IPS DF 4.7 (cell line): ENCODE results near the gene SLC38A9.
"Not testable (repeated sequence)": the region's sequence is repeated elsewhere in the genome, so short reads cannot be mapped to it uniquely, and the experiment has no call there.

Experiments
- DNase-seq: peaks from one replicate; pipeline ENCODE4 v3.0.0-alpha.2; 2013; ENCODE audit warnings: low spot score; ENCODE audit errors: extremely low read depth

The SLC38A9 gene

DNA sequence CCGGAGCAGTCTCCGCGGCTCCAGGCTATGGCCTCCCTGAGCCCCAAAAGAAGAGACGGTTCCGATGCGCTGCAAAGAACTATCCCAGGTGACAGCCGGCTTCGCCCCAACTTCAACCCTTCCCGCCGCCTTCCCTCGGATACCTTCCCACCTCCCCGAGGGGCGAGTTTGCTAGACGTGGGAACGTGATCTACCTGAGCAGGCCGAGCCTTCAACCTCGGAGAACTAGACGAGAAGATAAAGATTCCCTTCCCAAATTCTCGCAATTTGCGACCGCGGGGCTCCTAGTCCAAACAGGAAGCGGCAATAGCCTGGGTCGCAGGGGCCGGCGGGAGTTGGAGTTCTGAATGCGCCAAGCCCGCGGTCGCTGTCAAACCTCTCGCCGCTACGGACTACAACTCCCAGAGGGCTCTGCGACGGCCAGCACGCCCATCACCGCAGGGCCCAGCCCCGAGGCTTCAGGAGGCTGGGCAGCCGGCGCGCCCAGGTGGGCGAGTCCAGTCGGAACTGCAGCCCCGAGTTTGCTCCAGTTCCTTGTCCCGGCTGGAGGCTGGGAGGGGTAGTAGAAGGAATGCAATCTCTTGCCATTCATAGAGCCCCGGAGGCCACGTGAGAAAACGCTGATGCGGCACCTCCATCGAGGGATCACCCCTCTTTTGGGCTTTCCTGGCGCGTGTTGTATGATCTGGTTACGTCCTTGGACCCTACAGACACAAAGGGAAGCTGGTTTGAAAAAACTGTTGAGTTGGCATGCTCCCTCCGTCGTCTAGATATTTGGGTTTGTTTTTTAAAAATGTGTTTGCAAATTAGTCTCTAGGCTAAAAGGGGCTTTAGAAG lies at the start of gene SLC38A9:
Gene SLC38A9, minus strand, starts transcription at position 302 of the 837 bp plus-strand sequence. CDS start 14,366 bp downstream, outside the sequence.
- DNase-seq, result peak; percentile 72

DNA sequence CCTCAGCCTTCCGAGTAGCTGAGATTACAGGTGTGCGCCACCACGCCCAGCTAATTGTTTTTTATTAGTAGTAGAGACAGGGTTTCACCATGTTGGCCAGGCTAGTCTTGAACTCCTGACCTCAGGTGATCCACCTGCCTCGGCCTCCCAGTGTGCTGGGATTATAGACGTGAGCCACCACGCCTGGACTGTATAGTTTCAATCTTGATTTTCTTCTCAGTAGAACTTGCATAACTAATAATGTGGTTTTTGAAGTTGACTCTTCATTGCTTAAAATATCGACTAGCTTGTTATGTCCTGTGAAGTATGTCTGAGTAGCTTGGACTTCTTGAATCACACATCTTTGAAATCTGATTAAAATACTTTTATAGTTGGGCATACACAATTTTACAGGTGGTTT lies 49.6 kb upstream of the SLC38A9 start:
- DNase-seq, result not testable (repeated sequence)

DNA sequence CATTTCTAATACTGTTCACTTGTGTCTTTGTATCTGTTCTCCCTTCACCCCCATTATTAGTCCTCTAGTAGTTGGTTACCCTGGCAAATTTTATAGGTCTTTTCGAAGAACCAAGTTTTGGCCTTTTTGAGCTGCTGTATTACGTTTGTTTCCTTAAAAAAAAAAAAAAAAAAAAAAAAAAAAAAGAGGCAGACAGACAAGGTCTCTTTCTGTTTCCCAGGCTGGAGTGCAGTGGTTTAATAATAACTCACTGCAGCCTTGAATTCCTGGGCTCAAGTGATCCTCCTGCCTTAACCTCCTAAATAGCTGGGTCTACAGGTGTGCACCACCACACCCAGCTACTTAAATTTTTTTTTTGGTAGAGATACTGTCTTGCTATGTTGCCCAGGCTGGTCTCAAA lies 46.6 kb upstream of the SLC38A9 start:
- no peak for DNase-seq

DNA sequence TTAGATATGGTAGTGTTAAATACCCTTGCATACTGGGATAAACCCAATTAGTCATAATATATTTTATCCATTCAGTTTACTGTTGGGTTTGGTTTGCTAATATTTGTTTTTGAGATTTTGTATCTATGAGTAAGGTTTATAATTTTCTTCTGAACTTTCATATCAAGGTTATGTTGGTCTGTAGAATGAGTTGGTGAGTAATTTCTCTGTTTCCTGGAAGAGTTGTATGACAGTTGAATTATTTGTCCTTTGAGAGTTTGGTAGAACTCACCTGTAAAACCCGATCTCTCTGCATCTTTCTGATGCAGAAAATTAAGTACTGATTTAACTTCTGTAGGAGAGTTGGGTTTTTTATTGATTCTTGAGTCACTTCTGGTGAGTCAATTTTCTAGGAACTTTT lies 46.1 kb upstream of the SLC38A9 start:
- DNase-seq, result no peak

GRCh38 chr5:55750499-55750898 lies 38.4 kb upstream of the SLC38A9 start:
- DNase-seq, result no peak

DNA sequence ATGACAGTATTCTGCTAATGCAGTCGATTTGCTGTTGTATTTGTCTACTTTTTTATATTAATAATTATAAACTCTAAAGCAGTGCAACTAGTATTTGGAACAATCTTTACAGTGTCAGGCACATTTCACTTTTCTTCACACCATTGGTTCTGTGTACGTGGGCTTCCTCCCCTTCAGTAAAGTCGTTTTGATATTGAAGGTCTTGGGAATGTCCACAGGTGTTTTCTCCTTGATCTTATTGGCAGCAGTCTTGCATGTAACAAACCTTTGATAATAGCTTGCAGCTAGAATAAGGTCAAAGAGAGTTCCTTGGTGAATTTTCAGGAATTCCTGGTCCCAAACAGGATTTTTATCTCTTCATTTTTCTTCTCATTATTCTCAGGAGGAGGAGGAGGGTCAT lies 37.9 kb upstream of the SLC38A9 start:
- no peak for DNase-seq

DNA sequence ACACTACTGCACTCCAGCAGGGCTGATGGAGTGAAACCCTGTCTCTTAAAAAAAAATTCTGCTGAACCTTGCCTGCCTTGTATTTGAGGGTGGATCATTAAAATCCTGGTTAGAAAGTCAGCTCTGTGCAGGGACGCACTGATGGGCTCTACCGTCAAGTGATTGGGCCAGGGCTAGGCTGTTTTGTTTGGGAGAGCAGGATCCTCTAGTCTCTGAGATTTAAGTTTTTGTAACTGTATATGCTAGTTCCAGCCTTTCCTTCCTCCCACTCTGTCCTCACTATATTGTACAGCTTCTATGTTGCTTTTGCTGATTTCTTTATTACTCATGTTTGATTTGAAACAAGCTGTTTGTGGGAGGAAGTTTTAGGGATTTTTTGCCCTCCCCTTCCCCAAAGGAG lies 37.3 kb upstream of the SLC38A9 start:
- DNase-seq, result no peak

DNA sequence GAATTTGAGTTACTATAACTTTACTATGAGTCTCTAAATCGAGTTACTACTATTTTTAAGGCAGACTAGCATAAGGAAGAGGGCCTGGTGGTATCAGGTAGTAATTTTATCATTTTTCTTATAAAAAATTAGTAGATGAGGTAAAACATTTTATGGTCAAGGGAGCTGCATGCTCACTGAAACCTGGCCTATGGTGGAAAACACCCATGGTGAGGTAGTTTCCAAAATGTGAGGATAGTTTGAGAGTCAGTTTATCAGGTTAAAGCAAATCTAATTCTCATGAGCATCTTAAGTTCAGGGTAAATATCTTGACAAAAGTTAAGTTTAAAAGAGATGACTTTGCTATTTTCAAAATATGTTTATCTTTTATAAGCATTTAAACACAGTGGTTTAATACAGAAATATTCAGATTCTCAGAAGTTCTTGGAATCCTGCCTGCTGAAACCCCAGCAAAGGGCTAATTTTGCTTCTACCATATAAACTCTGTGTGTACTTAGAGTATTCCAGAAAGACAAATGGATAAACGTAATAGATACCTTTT lies 35.7 kb upstream of the SLC38A9 start:
- DNase-seq, result no peak

- no peak for DNase-seq
Observed at GRCh38 chr5:55742778-55743177, 30.7 kb upstream of the SLC38A9 start.

DNA sequence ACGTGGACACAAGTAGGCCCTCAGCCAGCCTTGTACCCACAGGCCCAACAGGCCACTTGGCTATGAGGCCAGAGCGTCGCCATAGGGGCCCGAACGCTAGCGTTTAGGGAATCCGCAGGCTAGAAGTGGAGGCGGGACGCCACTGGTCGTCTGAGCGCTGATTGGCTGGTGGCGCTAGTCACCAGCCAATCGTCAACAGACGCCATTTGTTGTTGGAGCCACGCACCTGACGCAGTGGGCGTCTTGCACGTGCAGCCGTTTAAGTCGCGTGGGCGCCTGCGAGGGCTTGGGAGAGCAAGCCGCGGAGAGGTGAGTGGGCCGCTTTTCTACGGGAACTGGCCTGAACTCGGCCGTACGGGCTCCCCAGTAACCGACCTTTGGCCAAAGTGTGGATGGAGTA lies 25.7 kb upstream of the SLC38A9 start, which contains the start of gene DDX4:
Gene DDX4, plus strand, starts transcription at position 269 of the 400 bp plus-strand sequence. CDS start 903 bp downstream, outside the sequence.
- DNase-seq, result no peak

DNA sequence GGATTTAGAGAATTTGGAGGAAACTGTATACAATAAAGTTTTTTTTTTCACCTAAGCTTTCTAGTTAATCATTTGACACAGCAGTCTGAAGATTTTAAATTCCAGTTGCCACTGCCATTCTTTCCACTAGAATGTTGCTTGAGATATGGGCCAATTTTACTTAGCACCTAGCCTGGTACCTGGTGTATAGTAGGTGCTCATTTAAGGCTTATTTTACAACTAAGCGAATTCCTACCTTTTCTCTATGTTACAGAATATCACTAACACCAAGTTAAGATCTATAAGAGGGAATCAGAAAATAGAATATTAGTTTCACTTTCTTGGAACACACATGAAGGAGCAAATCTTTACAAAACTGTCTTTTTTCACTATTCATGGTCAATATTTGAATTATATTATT lies 22.5 kb upstream of the SLC38A9 start:
- no peak for DNase-seq

DNA sequence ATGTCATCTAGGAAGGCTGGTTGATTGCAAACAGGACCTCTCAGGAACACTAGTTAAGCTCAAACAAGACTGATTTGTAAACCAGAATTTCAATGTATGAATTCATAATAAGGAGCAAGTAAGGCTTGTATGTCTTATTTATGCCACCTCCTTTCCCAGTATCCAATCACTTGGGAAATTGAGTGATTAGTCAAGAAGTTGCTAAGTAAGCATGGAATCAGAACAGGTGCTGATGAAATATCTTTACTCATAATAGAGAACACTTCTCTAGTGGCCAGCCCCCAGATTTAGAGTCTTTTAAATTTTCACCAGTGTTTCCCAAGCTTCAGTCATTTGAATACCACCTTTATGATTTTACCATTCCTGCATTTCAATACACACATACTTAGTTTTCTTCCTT lies 20.5 kb upstream of the SLC38A9 start:
- no peak for DNase-seq

- DNase-seq, result no peak
Observed at GRCh38 chr5:55731848-55732247, 19.7 kb upstream of the SLC38A9 start.

DNA sequence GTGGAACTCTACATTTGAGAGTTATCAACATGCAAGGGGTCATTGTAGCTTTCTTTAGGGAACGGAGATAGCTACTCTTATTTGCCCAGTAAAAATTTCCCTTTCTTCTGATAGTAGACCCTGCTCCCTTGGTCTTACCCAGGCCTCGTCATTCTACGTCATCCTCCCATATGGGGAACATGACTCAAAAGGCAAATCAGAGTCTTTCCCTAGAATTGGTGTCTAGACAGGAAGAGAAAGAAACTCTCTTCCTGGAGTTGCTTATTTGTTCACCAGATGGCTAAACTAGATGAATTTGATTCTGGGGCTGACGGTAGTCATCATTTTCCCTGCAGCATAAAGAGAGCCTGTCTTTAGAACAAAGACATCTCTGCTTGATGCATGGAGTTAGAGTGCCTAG lies 12.2 kb upstream of the SLC38A9 start:
- no peak for DNase-seq

DNA sequence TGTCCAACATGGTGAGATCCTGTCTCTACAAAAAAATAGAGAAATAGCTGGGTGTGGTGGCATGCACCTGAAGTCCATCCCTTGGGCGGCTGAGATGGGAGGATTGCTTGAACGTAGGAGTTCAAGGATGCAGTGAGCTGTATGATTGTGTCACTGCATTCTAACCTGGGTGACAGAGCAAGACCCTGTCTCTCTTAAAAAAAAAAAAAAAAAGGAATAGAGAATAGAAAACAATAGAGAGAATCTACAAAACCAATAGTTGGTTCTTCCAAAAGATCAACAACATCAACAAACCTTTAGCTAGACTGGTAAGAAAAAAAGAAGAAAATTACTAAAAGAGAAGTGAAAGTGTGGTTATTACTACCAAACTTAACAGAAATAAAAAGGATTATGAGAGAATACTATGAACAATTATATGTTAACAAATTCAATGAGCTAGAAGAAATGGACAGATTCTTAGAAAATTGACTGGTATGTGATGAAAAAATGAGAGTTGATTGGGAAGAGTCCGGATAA lies 8.1 kb upstream of the SLC38A9 start:
- no peak for DNase-seq

DNA sequence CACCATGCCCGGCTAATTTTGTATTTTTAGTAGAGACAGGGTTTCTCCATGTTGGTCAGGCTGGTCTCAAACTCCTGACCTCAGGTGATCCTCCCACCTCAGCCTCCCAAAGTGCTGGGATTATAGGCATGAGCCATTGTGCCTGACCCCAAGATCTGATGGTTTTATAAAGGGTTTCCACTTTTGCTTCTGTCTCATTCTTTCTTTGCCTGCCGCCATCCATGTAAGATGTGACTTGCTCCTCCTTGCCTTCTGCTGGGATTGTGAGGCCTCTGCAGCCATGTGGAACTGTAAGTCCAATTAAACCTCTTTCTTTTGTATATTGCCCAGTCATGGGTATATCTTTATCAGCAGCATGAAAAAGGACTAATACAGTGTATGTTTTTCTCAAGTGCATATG lies 6.9 kb upstream of the SLC38A9 start:
- not testable (repeated sequence) for DNase-seq

DNA sequence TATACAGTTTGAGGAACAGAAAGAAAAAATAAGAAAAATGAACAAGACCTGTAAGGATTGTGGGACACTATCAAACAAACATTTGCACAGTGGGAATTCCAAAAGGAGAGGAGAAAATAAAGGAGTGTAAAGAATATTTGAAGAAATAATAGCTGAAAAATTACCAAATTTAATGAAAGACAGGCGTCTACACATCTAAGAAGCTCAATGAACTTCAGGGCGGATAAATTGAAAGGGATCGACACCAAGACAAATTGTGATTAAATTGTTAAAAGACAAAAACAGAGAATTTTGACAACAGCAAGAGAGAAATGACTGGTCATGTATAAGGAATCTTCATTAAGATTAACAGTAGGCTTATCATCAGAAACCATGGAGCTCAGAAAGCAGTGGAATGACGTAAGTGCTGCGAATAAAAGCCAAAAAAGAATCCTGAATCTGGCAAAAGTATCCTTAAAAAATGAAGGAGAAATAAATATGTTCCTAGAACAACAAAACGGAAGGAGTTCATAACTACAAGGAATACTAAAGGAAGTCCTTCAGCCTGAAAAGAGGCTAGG lies 3.5 kb upstream of the SLC38A9 start:
- no peak for DNase-seq

GRCh38 chr5:55714749-55715148 lies 2.6 kb upstream of the SLC38A9 start:
- no peak for DNase-seq

GRCh38 chr5:55714339-55714738 lies 2.2 kb upstream of the SLC38A9 start:
- DNase-seq, result no peak

DNA sequence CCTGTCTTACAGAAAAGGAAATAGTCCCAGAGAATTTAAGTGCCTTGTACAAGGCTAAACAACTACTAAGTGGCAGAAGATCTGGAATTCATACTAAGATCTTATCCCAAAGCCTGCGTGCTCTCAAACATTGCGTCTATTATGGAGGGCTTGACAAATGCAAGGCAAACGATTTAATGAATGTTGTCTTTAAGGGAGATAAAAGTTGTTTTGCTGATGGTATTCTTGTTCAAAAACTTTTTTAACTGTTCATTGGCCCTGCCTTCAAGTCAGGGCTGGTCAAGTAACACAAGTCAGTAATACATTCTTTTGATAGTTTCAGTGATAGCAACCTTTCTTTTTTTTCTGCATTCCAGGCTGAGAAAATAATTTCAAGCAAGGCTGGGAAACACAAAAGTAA lies 1.7 kb upstream of the SLC38A9 start:
- DNase-seq, result no peak

- no peak for DNase-seq
Observed at GRCh38 chr5:55711507-55712022, 559 bp downstream of the SLC38A9 start.

- DNase-seq, result no peak
Observed at GRCh38 chr5:55708732-55709131, 3.4 kb downstream of the SLC38A9 start.
